ENCODE data around the gene SMPD4.
"Not testable (repeated sequence)": the region's sequence is repeated elsewhere in the genome, so short reads cannot be mapped to it uniquely, and the experiment has no call there.

- TF ChIP-seq CTCF, POLR2A, EP300 (IDR thresholded peaks at IDR 0.05): not testable (repeated sequence)
These were observed 52.9 kb downstream of the SMPD4 start for GRCh38 chr2:130128464-130128863.
